OCI-LY7 (cell line): Measurements from ENCODE around the gene EDEM3.

Experiments used
- CTCF ChIP-seq: fragments of 200-600 bp; sonication (generic); conservative IDR thresholded peaks from 2 replicates; pipeline ENCODE4 v1.5.1; 2014; ENCODE audit warnings: mild to moderate bottlenecking, antibody characterized with exemption, low read length, moderate library complexity, mixed read lengths
- EZH2phosphoT487 ChIP-seq: fragments of 200-600 bp; sonication (generic); IDR thresholded peaks from 2 replicates; pipeline ENCODE4 v1.6.1; 2018; ENCODE audit warnings: low read depth, borderline replicate concordance, mild to moderate bottlenecking, mixed run types, antibody characterized with exemption, low read length, moderate library complexity, mixed read lengths

- TF ChIP-seq CTCF (no peak), EZH2phosphoT487 (no peak)
Measured at GRCh38 chr1:184698969-184699368, 55.7 kb downstream of the EDEM3 start.
